H1 (cell line): ENCODE results near the gene SLC39A11. TPM values are rescaled to one million over a fixed set of nuclear protein-coding genes. Genes with fewer than 3 reads are reported as not detected.
A peak's percentile ranks its signal among the peaks of the same experiment; 100 is the strongest.

Source experiments
- CTCF ChIA-PET: fragments of 300-600 bp; sonication (Branson Sonifier 250); formaldehyde crosslinking; loops from one replicate; lab custom pipeline; 2021; ENCODE audit not compliant: partially characterized antibody; lab: Charles Lee
- POLR2A ChIA-PET: fragments of 300-600 bp; sonication (Branson Sonifier 250); formaldehyde crosslinking; loops from one replicate; lab custom pipeline; 2021; ENCODE audit warnings: inconsistent platforms; ENCODE audit not compliant: partially characterized antibody; lab: Charles Lee
- DNase-seq, 2 experiments: peaks; one replicate each; pipeline versions ENCODE4 v3.0.0 to v3.0.0-alpha.2; 2010 to 2022; ENCODE audit warnings: low spot score in 2 of 2, low read depth in 1 of 2, mixed read lengths in 1 of 2
- FAIRE-seq: peaks from 2 replicates; lab custom pipeline; 2011; peaks lifted over from hg19 to GRCh38; lab: Jason Lieb, UNC
- H2AFZ ChIP-seq: 2 replicates; pipeline ENCODE4 v1.8.1; 2012; ENCODE audit warnings: low read length, inconsistent platforms
- H2AK5ac ChIP-seq: 2 replicates; pipeline ENCODE4 v1.6.1; 2013; ENCODE audit warnings: low read depth, low read length
- H2BK120ac ChIP-seq: replicated peaks from 2 replicates; pipeline ENCODE3; 2013; ENCODE audit warnings: low read depth, low read length, inconsistent platforms
- H2BK12ac ChIP-seq: 2 replicates; pipeline ENCODE4 v1.6.1; 2013; ENCODE audit warnings: low read depth, low read length
- H2BK15ac ChIP-seq: 2 replicates; pipeline ENCODE4 v1.6.1; 2013; ENCODE audit warnings: low read length
- H2BK20ac ChIP-seq: 2 replicates; pipeline ENCODE4 v1.6.1; 2013; ENCODE audit warnings: low read length
- H2BK5ac ChIP-seq: 2 replicates; pipeline ENCODE4 v1.6.1; 2013; ENCODE audit warnings: low read depth, low read length
- H3K14ac ChIP-seq: 2 replicates; pipeline ENCODE4 v1.6.1; 2013; ENCODE audit warnings: inconsistent platforms; ENCODE audit not compliant: insufficient read length
- H3K18ac ChIP-seq: 2 replicates; pipeline ENCODE4 v1.6.1; 2013; ENCODE audit warnings: low read length; ENCODE audit errors: extremely low read depth
- H3K23ac ChIP-seq: 2 replicates; pipeline ENCODE4 v1.6.1; 2013; ENCODE audit warnings: inconsistent platforms; ENCODE audit not compliant: insufficient read length
- H3K23me2 ChIP-seq: 2 replicates; pipeline ENCODE4 v1.6.1; 2013; ENCODE audit warnings: low read depth, low read length
- H3K27ac ChIP-seq: 2 replicates; pipeline ENCODE4 v1.6.1; 2011; ENCODE audit warnings: low read depth, low read length, inconsistent platforms
- H3K27me3 ChIP-seq, 4 experiments: replicated peaks in 1 of 4; 1 replicate in 1 of 4; 2 replicates in 3 of 4; pipeline versions ENCODE4 v1.6.1 to v1.8.1; 2011 to 2013; ENCODE audit warnings: low read length in 3 of 4, mild to moderate bottlenecking in 3 of 4, inconsistent platforms in 2 of 4, mixed read lengths in 2 of 4, moderate library complexity in 1 of 4; ENCODE audit not compliant: control insufficient read depth in 3 of 4, insufficient read depth in 3 of 4; ENCODE audit errors: extremely low read depth in 1 of 4
- H3K36me3 ChIP-seq, 4 experiments: 2 replicates each; pipeline versions ENCODE4 v1.6.1 to v1.8.1; 2011 to 2013; ENCODE audit warnings: mild to moderate bottlenecking in 4 of 4, low read length in 3 of 4, moderate library complexity in 2 of 4, control low read depth in 1 of 4, inconsistent platforms in 1 of 4; ENCODE audit not compliant: insufficient read depth in 4 of 4, control insufficient read depth in 2 of 4
- H3K4ac ChIP-seq: replicated peaks from 2 replicates; pipeline ENCODE3; 2013; ENCODE audit warnings: low read length, low read depth, mixed read lengths, inconsistent platforms; ENCODE audit not compliant: insufficient read length
- H3K4me1 ChIP-seq, 4 experiments: replicated peaks in 1 of 4; 1 replicate in 1 of 4; 2 replicates in 3 of 4; pipeline versions ENCODE4 v1.6.1 to v1.8.1; 2011 to 2013; ENCODE audit warnings: low read length in 3 of 4, inconsistent platforms in 2 of 4, mixed read lengths in 1 of 4; ENCODE audit not compliant: insufficient read depth in 4 of 4, control insufficient read depth in 3 of 4
- H3K4me2 ChIP-seq, 2 experiments: 2 replicates each; pipeline versions ENCODE4 v1.6.1 to v1.8.1; 2011 to 2013; ENCODE audit warnings: low read depth in 2 of 2, low read length in 2 of 2, control low read depth in 1 of 2, inconsistent platforms in 1 of 2, mild to moderate bottlenecking in 1 of 2; ENCODE audit not compliant: insufficient read depth in 1 of 2
- H3K4me3 ChIP-seq, 4 experiments: fragments of 200-600, 300-600 bp in 1 of 4; sonication (generic), shearing (Covaris generic), sonication (Bioruptor Twin) in 1 of 4; 2 replicates each; pipeline versions ENCODE4 v1.5.1 to v1.8.1; 2011 to 2016; ENCODE audit warnings: low read length in 4 of 4, low read depth in 3 of 4, control low read depth in 2 of 4, inconsistent platforms in 2 of 4, mild to moderate bottlenecking in 2 of 4, mixed read lengths in 1 of 4, moderate library complexity in 1 of 4; ENCODE audit not compliant: insufficient read depth in 2 of 4; ENCODE audit errors: extremely low read depth in 1 of 4
- H3K56ac ChIP-seq: replicated peaks from 2 replicates; pipeline ENCODE3; 2013; ENCODE audit warnings: low read depth, mild to moderate bottlenecking, mixed read lengths, low read length, inconsistent platforms; ENCODE audit not compliant: insufficient read length
- H3K79me1 ChIP-seq: 2 replicates; pipeline ENCODE4 v1.6.1; 2013; ENCODE audit warnings: low read depth, low read length, control low read depth
- H3K79me2 ChIP-seq, 2 experiments: 2 replicates each; pipeline versions ENCODE4 v1.6.1 to v1.8.1; 2012 to 2013; ENCODE audit warnings: low read length in 2 of 2, mild to moderate bottlenecking in 2 of 2, inconsistent platforms in 1 of 2; ENCODE audit not compliant: insufficient read depth in 2 of 2, control insufficient read depth in 1 of 2
- H3K9ac ChIP-seq, 4 experiments: replicated peaks in 1 of 4; 1 replicate in 1 of 4; 2 replicates in 3 of 4; pipeline versions ENCODE4 v1.6.1 to v1.8.1; 2011 to 2013; ENCODE audit warnings: low read depth in 3 of 4, low read length in 3 of 4, control low read depth in 2 of 4, mild to moderate bottlenecking in 2 of 4, moderate library complexity in 2 of 4, inconsistent platforms in 1 of 4; ENCODE audit errors: extremely low read depth in 1 of 4
- H3K9me3 ChIP-seq, 2 experiments: 2 replicates each; pipeline versions ENCODE4 v1.6.1 to v1.8.1; 2012 to 2013; ENCODE audit warnings: mild to moderate bottlenecking in 2 of 2, moderate library complexity in 2 of 2, control low read depth in 1 of 2, inconsistent platforms in 1 of 2, low read depth in 1 of 2, low read length in 1 of 2, mixed read lengths in 1 of 2; ENCODE audit not compliant: insufficient read depth in 2 of 2
- H4K20me1 ChIP-seq, 2 experiments: replicated peaks in 1 of 2; 2 replicates each; pipeline versions ENCODE3 to v1.8.1; 2011 to 2013; ENCODE audit warnings: inconsistent platforms in 2 of 2, low read length in 2 of 2, mild to moderate bottlenecking in 1 of 2; ENCODE audit not compliant: insufficient read depth in 2 of 2, control insufficient read depth in 1 of 2
- H4K5ac ChIP-seq: 2 replicates; pipeline ENCODE4 v1.6.1; 2013; ENCODE audit warnings: low read length, low read depth, mixed read lengths, inconsistent platforms; ENCODE audit not compliant: insufficient read length
- H4K8ac ChIP-seq: 2 replicates; pipeline ENCODE4 v1.8.0; 2013; ENCODE audit warnings: mild to moderate bottlenecking, moderate library complexity, low read length, inconsistent platforms; ENCODE audit not compliant: insufficient read depth; ENCODE audit errors: extremely low read depth
- H4K91ac ChIP-seq: replicated peaks from 2 replicates; pipeline ENCODE3; 2013; ENCODE audit warnings: low read length, mixed read lengths, inconsistent platforms; ENCODE audit not compliant: insufficient read length
- CBX5 ChIP-seq: fragments of 300-800, 300-1000 bp; sonication (generic); IDR thresholded peaks from 2 replicates; pipeline ENCODE4 v1.7.1; 2016; ENCODE audit warnings: antibody characterized with exemption, low read length, low read depth
- CTCF ChIP-seq, 3 experiments: IDR thresholded peaks; 1 replicate in 2 of 3; 2 replicates in 1 of 3; pipeline versions ENCODE4 v1.5.1 to v1.6.1; 2011; ENCODE audit warnings: low read length in 3 of 3, mild to moderate bottlenecking in 3 of 3, inconsistent platforms in 2 of 3, low read depth in 1 of 3, moderate library complexity in 1 of 3; ENCODE audit not compliant: insufficient read depth in 1 of 3; ENCODE audit errors: control extremely low read depth in 1 of 3
- E2F6 ChIP-seq: IDR thresholded peaks from 2 replicates; pipeline ENCODE4 v1.6.1; 2012; ENCODE audit warnings: inconsistent platforms
- KDM4A ChIP-seq: IDR thresholded peaks from one replicate; pipeline ENCODE4 v1.7.1; 2012; ENCODE audit warnings: low read depth, mild to moderate bottlenecking, moderate library complexity, low read length, inconsistent platforms; ENCODE audit not compliant: severe bottlenecking
- PHF8 ChIP-seq: fragments of 200-600 bp; sonication (generic); conservative IDR thresholded peaks from 2 replicates; pipeline ENCODE4 v1.7.1; 2012; ENCODE audit warnings: low read depth, mild to moderate bottlenecking, inconsistent platforms, low read length, moderate library complexity
- POLR2A ChIP-seq, 2 experiments: IDR thresholded peaks; 1 replicate in 1 of 2; 2 replicates in 1 of 2; pipeline ENCODE4 v1.6.1; 2011; ENCODE audit warnings: low read depth in 2 of 2, low read length in 2 of 2, mild to moderate bottlenecking in 2 of 2; ENCODE audit errors: control extremely low read depth in 1 of 2
- SIRT6 ChIP-seq: IDR thresholded peaks from one replicate; pipeline ENCODE4 v1.7.1; 2012; ENCODE audit warnings: low read length, inconsistent platforms
- SP1 ChIP-seq: IDR thresholded peaks from 2 replicates; pipeline ENCODE4 v1.6.1; 2011; ENCODE audit warnings: low read depth, low read length
- TAF7 ChIP-seq: optimal IDR thresholded peaks from 2 replicates; pipeline ENCODE3; 2011; ENCODE audit warnings: low read depth, mild to moderate bottlenecking, inconsistent platforms, low read length, moderate library complexity, borderline replicate concordance
- TBP ChIP-seq: IDR thresholded peaks from 2 replicates; pipeline ENCODE4 v1.6.1; 2011; ENCODE audit warnings: low read depth, low read length, improper control_type of control experiment
- WGBS, 2 experiments: shearing (Covaris generic) in 1 of 2; methylation state at CpG; one replicate each; pipeline versions ENCODE4 v1.1.6 to v1.1.7; 2013 to 2015; ENCODE audit warnings: low lambda C conversion rate in 2 of 2, mixed read lengths in 2 of 2, inconsistent platforms in 1 of 2, low coverage in 1 of 2, missing lambda C conversion rate in 1 of 2; ENCODE audit not compliant: insufficient replicate concordance in 2 of 2, insufficient coverage in 1 of 2, insufficient read length in 1 of 2; ENCODE audit errors: extremely low coverage in 1 of 2, missing lambda C conversion rate in 1 of 2; 5-methylcytosine and 5-hydroxymethylcytosine counted together
- polyA plus RNA-seq, 7 experiments: library from polyadenylated mRNA; depleted of rRNA in 3 of 7; stranded (reverse) in 5 of 7; unstranded in 2 of 7; fragments of >200 nt in 5 of 7; fragments of 200-250 nt in 2 of 7; gene quantifications; 1 replicate in 5 of 7; 2 replicates in 1 of 7; 4 replicates in 1 of 7; pipeline versions ENCODE4 v1.2.1 to v1.2.3, GENCODE V29; 2011 to 2013; ENCODE audit warnings: missing spikeins in 2 of 7, mixed read lengths in 2 of 7
- total RNA-seq: library from RNA; stranded (reverse); fragmentation: NEBNext Ultra II Directional; extraction: Animal tissue kit (Norgen Biotek cat#: 25700); gene quantifications from 2 replicates; pipeline ENCODE4 v1.2.1, GENCODE V29; 2021

The SLC39A11 gene
- total and polyA plus RNA-seq, 2 of the 8 experiments (the other 6 are each of a cell fraction or from before 2014, with no cell fraction given), result 12.2 to 19.6 TPM

- Histone ChIP-seq H4K8ac (no peak overlapping the region), H2BK15ac (no peak overlapping the region), H4K5ac (no peak overlapping the region), H2AFZ (no peak overlapping the region), H3K18ac (no peak overlapping the region), H3K36me3 (no peaks in the 10 kb centered on the region), H3K23ac (no peak overlapping the region), H4K20me1 (no peaks in the 10 kb centered on the region), H4K91ac (no peak overlapping the region), H2AK5ac (no peak overlapping the region), H3K9ac (no peak overlapping the region), H3K56ac (no peak overlapping the region), H3K4ac (no peak overlapping the region), H2BK12ac (0 out of 2 replicates have a peak overlapping the region, but pooled peaks have one; percentile 50), H3K9me3 (no peaks in the 10 kb centered on the region), H2BK120ac (no peak overlapping the region), H2BK5ac (no peak overlapping the region), H3K4me1 (peaks cover 4 to 11% (median 7%) of the 10 kb centered on the region in 4 experiments; a peak in 5 of 7 replicates), H3K79me1 (no peaks in the 10 kb centered on the region), H3K27ac (no peak overlapping the region), H3K27me3 (no peaks in the 10 kb centered on the region), H3K4me2 (no peak overlapping the region), H3K79me2 (no peaks in the 10 kb centered on the region), H3K23me2 (no peaks in the 10 kb centered on the region), H2BK20ac (0 out of 2 replicates have a peak overlapping the region, but pooled peaks have one; percentile 86), H3K14ac (no peak overlapping the region), H3K4me3 (no peak overlapping the region)
- WGBS, 2 experiments, result 100% methylated on average over 1 of the region's 1 CpG; no CpG with 5 or more reads in 1 of the 2 experiments
- ChIA-PET POLR2A (no interaction called here), CTCF (interaction anchor here (0.7 to 1.5 kb wide), 4 partner anchors 12 to 120 kb away, joined by 3 to 4 read pairs (median 3); no protein-coding TSS in a partner anchor)
- DNase-seq (no peak), FAIRE-seq (no peak)
- TF ChIP-seq PHF8, result no peak
- TF ChIP-seq KDM4A, result no peak
- TF ChIP-seq SIRT6, result no peak
- TF ChIP-seq SP1, result no peak
- TF ChIP-seq TBP, result no peak
- no peak for TF ChIP-seq CBX5
- TF ChIP-seq E2F6, result no peak
- no peak for TF ChIP-seq TAF7
- TF ChIP-seq CTCF (IDR thresholded peaks at IDR 0.05; ENCODE audit: control extremely low read depth in 1 of 3, insufficient read depth in 1 of 3, low read depth in 1 of 3, low read length in 3 of 3), result no peak
- TF ChIP-seq POLR2A (IDR thresholded peaks at IDR 0.05; ENCODE audit: control extremely low read depth in 1 of 2, low read depth in 2 of 2, low read length in 2 of 2), result no peak
These were observed 486.9 kb downstream of the SLC39A11 start for GRCh38 chr17:72605543-72605942.
